Stimulated activated naive CD4-positive, alpha-beta T cell (primary cell): ENCODE results near the gene PRKAR2A.
"Not testable (repeated sequence)": the region's sequence is repeated elsewhere in the genome, so short reads cannot be mapped to it uniquely, and the experiment has no call there.

Experiments used
- DNase-seq, 6 experiments: peaks; one replicate each; lab custom pipeline; 2025; lab: John Stamatoyannopoulos, UW

The PRKAR2A gene

DNA sequence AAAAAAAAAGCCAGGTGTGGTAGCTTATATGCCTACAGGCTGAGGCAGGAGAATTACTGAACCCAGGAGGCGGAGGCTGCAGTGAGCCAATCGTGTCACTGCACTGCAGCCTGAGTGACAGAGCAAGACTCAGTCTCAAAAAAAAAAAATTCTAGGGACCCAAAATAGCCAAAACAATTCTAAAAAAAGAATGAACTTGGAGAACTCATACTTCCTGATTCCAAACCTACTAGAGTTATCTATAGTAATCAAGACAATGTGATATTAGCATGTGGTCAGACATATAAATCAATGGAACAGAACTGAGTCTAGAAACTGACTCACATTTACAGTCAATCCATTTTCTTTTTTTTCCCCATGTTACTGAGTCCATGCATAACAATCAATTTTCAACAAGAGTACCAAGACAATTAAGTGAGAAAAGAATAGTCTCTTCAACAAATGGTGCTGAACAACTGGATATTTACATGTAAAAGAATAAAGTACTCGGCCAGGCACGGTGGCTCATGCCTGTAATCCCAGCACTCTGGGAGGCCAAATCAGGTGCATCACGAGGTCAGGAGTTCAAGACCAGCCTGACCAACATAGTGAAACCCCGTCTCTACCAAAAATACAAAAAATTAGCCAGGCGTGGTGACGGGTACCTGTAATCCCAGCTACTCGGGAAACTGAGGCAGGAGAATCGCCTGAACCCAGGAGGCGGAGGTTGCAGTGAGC, 11.9 kb downstream of the PRKAR2A start:
- no peak for DNase-seq

DNA sequence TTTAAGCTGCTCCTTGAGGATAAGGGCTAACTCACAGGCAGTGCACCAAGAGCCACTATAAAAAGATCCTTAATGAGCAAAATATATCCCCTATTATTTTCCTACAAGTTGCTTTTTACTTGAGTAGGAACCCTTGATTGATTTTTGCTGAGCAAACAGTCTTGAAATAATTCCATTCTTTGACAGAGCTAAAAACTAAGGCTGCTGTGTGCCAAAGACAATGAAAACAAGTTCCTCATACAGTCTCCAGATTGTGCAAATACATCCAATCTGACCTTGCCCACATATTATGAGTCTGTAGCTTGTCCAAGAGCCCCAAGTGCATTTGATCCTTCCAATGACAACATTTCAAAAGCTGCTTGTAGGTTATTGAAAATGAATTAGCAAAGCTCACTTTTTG, 15.0 kb downstream of the PRKAR2A start:
- no peak for DNase-seq

DNA sequence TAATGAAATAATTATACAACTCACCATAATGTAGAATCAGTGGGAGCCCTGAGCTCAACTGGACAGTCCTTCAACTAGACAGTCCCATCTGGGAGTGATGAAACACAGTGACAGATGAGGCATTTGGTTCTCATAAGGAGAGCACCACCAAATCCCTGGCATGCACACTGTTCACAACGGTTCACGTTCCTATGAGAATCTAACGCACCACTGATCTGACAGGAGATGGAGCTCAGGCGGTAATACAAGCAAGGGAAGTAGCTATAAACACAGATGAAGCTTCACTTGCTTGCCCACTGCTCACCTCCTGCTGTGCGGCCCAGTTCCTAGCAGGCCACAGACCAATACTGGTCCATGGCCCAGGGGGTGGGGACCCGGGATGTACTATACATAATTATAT, 17.0 kb downstream of the PRKAR2A start:
- no peak for DNase-seq

DNA sequence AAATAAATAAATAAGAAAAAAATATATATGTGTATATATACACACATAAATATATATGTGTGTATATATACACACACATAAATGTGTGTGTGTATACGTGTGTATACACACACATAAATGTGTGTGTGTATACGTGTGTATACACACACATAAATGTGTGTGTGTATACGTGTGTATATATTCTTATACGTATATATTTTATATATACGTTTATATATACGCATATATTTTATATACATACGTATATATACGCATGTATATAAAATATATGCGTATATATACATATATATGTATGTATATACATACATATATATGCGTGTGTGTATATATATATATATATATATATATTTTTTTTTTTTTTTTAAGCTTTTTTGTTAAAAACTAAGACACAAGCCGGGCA, 18.1 kb downstream of the PRKAR2A start:
- not testable (repeated sequence) for DNase-seq

DNA sequence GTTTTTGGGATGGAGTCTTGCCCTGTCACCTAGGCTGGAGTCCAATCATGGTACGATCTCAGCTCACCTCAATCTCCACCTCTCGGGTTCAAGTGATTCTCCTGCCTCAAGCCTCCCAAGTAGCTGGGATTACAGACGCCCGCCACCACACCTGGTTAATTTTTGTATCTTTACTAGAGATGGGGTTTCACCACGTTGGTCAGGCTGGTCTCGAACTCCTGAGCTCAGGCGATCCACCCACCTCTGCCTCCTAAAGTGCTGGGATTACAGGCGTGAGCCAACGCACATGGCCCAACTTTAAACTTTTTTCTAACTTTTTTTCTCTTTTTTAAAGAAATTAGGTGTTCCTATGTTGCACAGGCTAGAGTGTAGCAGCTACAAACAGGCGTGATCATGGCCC, 19.8 kb downstream of the PRKAR2A start:
- not testable (repeated sequence) for DNase-seq

DNA sequence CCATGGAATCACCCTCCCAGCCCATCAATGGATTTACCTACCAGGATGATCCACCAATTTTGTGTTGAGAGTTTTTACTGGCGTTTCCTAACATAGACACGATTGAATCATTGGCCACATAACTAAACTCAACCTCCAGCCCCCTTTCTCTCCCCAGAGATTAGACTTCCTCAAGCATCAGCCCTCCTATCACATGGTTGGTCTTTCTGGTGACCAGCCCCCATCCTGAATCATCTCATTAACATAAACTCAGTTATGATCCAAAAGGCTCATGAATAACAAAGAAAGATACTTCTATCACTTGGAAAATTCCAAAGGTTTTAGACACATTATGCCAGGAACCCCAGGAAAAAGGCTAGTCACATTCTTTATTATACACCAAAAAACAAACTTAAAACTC, 21.2 kb downstream of the PRKAR2A start:
- DNase-seq = no peak

GRCh38 chr3:48820612-48821324, 26.9 kb downstream of the PRKAR2A start:
- DNase-seq = no peak

DNA sequence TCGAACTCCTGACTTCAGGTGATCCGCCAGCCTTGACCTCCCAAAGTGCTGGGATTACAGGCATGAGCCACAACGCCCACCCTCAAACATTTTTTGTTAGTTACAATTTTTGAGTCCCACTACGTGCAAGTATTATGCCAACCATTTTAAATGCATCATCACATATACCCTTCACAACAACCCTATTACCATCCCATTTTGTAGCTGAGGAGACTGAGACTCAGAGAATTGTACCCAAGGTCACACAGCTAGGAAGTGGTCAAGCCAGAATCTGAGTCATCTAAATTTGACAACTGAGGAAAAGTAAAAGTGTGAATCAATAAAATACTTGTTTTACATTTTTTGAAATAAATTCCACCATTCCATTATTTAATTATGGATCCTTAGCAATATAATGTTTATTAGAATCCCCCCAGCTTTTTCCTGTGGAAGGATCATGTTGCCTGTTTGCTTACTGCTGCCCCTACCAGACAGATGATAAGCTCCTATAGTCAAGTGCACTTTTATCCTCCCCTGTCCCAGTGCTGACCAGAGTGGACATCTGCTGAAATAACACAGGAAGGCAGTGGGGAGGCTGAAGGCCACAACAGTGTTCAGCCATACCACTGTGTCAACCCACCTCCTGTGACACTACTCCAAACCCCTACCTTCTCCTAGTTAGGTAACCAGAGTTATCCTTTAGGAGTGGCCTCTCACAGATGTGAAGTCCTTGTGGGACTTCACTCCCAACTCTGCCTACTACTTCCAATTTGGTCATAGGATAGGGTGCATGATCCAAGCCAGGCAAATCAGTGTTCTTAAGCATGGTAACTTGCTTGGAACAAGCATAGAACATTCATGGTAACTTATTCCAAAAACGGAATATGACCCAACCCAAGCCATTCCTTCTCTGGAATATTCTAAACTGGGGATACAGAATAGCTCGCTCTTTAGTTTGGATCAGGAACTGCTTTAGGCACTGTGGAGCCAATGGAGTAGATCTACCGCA, 28.1 kb downstream of the PRKAR2A start:
- no peak for DNase-seq

- DNase-seq = no peak
These were observed 36.1 kb downstream of the PRKAR2A start for GRCh38 chr3:48811524-48811923.

GRCh38 chr3:48804930-48805329, 42.7 kb downstream of the PRKAR2A start:
- no peak for DNase-seq

GRCh38 chr3:48800831-48801230, 46.8 kb downstream of the PRKAR2A start:
- not testable (repeated sequence) for DNase-seq

GRCh38 chr3:48798998-48799397, 48.7 kb downstream of the PRKAR2A start:
- no peak for DNase-seq

- DNase-seq = no peak
These were observed 50.0 kb downstream of the PRKAR2A start for GRCh38 chr3:48797626-48798025.

DNA sequence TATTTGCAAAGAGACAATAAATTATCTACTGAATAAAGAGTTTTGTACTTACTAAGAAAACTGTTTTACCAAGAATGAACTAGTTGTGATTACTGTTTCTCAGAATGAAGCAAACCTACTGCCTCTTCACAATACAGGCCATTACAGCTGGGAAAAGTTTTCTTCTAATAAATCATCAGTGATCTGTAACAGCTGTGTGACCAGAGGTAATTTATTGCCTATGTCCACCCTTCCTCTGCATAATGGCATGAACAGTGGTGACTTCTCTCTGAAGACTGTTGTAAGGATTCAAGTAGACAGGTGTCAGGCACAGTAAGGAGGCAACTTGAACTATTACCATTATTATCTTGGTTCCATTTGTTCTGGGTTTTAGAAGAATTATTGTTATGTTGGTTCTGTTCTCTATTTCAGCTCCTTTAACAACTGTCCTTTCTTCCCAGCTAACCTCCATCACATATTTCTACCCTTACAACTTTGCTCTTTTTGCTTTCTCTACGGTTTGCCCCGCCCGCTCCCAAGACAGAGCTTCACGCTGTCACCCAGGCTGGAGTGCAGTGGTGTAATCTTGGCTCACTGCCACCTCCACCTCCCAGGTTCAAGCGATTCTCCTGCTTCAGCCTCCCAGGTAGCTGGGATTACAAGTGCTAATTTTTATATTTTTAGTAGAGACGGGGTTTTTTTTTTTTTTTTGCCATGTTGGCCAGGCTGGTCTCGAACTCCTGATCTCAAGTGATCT, 51.5 kb downstream of the PRKAR2A start:
- no peak for DNase-seq

GRCh38 chr3:48793484-48793883, 54.2 kb downstream of the PRKAR2A start:
- not testable (repeated sequence) for DNase-seq

DNA sequence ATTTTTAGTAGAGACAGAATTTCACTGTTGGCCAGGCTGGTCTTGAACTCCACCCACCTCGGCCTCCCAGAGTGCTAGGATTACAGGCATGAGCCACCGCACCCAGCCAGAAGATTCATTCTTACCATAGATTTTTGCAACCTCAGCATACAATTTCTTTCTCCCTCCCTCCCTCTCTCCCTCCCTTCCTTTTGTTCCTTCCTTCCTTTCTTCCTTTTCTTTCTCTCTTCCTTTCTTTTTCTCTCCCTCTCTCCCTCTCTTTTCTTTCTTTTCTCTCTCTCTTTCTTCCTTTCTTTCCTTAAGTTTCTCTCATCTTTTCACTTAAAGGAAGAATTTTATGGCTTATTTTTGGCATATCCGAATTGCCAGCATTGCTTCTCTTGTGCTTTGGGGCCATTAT, 58.0 kb downstream of the PRKAR2A start:
- no peak for DNase-seq

GRCh38 chr3:48788544-48789162, 59.0 kb downstream of the PRKAR2A start:
- peak in 2 of 6 experiments; percentile 21 to 31 for DNase-seq

DNA sequence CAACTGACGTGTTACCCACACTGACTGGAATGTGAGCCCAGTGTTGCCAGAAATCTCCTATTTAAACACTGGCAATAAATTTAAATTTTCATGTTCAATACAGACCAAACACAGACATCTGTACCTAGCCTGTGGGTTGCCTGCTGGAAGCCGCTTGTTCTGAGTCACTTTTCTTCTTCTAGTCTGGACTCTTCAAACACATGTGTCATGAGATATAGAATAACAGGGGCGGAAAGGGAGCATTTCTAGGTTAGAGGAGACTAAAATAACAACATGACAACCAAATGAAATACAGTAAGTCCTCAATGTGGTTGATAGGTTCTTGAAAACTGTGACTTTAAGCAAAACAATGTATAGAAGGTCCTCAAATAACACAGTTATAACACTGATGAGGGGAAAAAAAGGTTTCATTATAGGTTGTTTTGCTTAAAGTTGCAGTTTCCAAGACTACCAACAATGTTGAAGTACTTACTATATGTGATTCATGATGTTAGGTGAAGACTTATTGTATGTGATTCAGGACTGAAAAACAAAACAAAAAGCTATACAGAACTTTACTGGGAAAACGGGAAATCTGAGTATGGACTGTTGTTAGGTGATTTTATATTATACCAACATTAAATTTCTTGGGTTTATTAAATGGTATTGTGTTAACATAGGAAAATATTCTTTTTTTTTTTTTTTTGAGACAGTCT, 63.1 kb downstream of the PRKAR2A start:
- no peak for DNase-seq

DNA sequence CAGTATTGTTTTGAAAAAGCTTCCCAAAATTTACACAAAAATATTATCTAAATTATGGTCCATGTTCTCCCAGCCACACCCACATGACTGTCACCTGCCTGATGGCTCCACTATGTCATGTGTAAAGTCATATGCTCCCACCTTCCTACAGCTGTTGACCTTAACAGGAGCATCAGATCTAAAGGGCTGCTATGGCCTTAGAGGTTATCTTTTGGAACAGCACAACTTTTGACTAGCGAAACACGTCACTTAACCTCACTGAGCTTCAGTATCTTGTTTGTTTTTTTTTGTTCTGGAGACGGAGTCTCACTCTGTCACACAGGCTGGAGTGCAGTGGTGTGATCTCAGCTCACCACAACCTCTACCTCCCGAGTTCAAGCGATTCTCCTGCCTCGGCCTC, 64.4 kb downstream of the PRKAR2A start:
- no peak for DNase-seq

DNA sequence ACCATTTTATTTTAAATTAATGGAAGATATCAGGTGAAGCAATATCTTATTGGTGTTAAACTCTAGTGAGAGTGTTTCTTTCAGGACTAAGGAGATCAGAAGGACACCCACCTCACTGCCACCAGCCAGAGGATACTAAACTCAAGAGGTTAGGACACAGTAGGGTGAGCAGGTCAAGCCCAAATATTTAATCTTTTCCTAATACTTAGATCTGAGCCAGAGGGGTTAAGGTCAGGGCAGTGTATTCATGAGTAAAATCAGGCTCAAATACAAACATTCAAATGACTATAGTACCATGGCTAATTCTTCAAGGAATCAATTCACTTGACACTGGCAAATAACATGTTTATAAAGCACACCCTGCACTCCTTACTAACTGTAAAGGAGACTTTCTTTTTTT, 65.6 kb downstream of the PRKAR2A start:
- no peak for DNase-seq

GRCh38 chr3:48778565-48778964, 69.1 kb downstream of the PRKAR2A start:
- not testable (repeated sequence) for DNase-seq
